ENCODE data around the gene MEX3D.
A peak's percentile ranks its signal among the peaks of the same experiment; 100 is the strongest.

MEX3D gene

DNA sequence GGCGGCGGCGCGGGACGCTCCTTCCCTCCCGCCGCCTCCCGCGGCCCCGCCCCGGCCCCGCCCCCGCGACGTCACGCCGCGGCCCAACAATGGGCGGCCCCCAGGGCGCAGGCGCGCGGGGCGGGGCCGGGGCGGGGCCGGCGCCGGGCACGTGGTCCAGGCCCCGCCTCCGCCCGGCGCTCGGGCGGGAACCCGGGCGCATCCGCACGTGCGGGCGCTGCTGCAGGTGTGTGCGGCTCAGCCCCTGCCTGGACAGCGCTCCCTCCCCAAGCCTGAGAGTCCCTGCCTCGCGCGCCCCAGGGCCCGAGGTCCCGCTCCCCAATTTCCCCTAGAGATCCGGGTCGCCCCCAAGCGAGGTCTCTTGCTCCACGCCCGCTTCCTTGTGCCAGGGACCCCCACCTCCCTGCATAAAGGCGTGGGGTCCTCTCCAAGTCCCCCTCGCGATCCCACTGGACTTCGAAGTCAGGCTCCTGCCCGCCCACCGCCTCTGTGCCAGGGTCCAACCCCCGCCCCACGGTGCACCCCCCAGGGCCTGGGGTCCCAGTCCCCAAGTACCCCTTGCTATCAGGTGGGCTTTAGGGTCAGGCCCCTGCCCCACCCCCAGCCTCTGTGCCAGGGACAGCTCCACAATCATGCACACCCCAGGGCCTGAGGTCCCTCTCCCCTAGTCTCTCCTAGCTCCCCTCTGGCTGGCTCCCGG is at the start of gene MEX3D:
Gene MEX3D (minus strand): TSS at position 6 of the 700 bp plus-strand sequence. CDS start 267 bp downstream, outside the sequence.
- TF ChIP-seq FOXP2 (optimal IDR thresholded peaks at IDR 0.05; ENCODE audit: control extremely low read depth, extremely low read length, insufficient read depth) (no peak), POLR2AphosphoS5 (IDR thresholded peaks at IDR 0.05; ENCODE audit: borderline replicate concordance, low read depth, low read length) (peak; percentile 60; the same call in 1 of the 2 replicates), EZH2 (IDR thresholded peaks at IDR 0.05) (no peak)
- H3K27ac ChIP-seq, result peak within 1 kb of the TSS; percentile 42; the same call in 1 of the 2 replicates
- H3K9me3 ChIP-seq (ENCODE audit: low read depth, low read length), result no peaks in the 10 kb centered on the region
- H3K36me3 ChIP-seq (ENCODE audit: insufficient read depth, low read length), result peaks cover 3% of the 10 kb centered on the region; the same call in 1 of the 2 replicates
- H3K9ac ChIP-seq (ENCODE audit: insufficient read length), result peak within 1 kb of the TSS; percentile 89
- H3K4me3 ChIP-seq, result peak within 1 kb of the TSS; percentile 90
- no peak for DNase-seq (ENCODE audit: low read depth, low spot score)

GRCh38 chr19:1616875-1617274 is 48.8 kb upstream of the MEX3D start:
- peaks cover 93% of the 10 kb centered on the region for H3K36me3 ChIP-seq (ENCODE audit: insufficient read depth, low read length)
- no peaks in the 10 kb centered on the region for H3K9me3 ChIP-seq (ENCODE audit: low read depth, low read length)
- no peak overlapping the region for H3K9ac ChIP-seq (ENCODE audit: insufficient read length)
- peak overlapping the region; percentile 60 for H3K27ac ChIP-seq
- DNase-seq (ENCODE audit: low read depth, low spot score), result no peak
- no peak for TF ChIP-seq FOXP2 (optimal IDR thresholded peaks at IDR 0.05; ENCODE audit: control extremely low read depth, extremely low read length, insufficient read depth)
- no peak for TF ChIP-seq POLR2AphosphoS5 (IDR thresholded peaks at IDR 0.05; ENCODE audit: borderline replicate concordance, low read depth, low read length)
- TF ChIP-seq EZH2 (IDR thresholded peaks at IDR 0.05), result no peak
- H3K4me3 ChIP-seq, result no peak overlapping the region

- H3K9me3 ChIP-seq (ENCODE audit: low read depth, low read length), result no peaks in the 10 kb centered on the region
- peaks cover 92% of the 10 kb centered on the region for H3K36me3 ChIP-seq (ENCODE audit: insufficient read depth, low read length)
- TF ChIP-seq POLR2AphosphoS5 (IDR thresholded peaks at IDR 0.05; ENCODE audit: borderline replicate concordance, low read depth, low read length), result no peak
- no peak for TF ChIP-seq EZH2 (IDR thresholded peaks at IDR 0.05)
- no peak overlapping the region for H3K9ac ChIP-seq (ENCODE audit: insufficient read length)
- DNase-seq (ENCODE audit: low read depth, low spot score), result no peak
- peak overlapping the region; percentile 60 for H3K27ac ChIP-seq
- H3K4me3 ChIP-seq, result no peak overlapping the region
These were observed 48.3 kb upstream of the MEX3D start for GRCh38 chr19:1616396-1616795.

DNA sequence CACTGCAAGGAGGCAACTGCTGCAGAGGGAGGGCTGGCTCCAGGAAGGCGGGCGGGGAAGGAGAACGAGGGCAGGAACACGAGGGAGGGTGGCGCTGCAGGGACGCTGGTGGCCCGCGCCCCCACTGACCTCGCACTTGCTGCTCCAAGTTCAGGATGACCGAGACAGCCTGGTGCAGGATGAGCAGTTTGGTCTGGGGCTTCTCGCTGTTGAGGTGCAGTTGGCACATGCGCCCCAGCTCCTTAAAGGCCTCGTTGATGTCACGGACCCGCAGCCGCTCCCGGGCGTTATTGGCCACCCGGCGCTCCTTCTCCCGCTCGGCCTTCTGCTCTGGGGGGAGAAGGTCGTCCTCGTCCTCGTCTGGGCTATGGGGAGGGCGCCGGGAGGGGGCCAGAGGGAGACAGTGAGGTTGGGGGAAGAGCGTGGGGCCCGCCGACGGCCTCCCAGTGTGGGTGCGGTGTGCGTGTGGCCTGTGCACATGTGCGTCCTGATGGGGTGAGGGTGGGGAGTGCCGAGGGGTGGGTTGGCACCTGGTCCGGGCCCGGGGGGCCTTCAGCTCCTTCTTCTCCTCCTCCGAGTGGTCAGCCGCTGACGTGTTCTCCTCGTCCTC is 47.1 kb upstream of the MEX3D start:
- DNase-seq (ENCODE audit: low read depth, low spot score), result no peak
- TF ChIP-seq POLR2AphosphoS5 (IDR thresholded peaks at IDR 0.05; ENCODE audit: borderline replicate concordance, low read depth, low read length) (no peak), EZH2 (IDR thresholded peaks at IDR 0.05) (no peak), FOXP2 (optimal IDR thresholded peaks at IDR 0.05; ENCODE audit: control extremely low read depth, extremely low read length, insufficient read depth) (no peak)
- Histone ChIP-seq H3K36me3 (ENCODE audit: insufficient read depth, low read length) (peaks cover 91% of the 10 kb centered on the region), H3K9me3 (ENCODE audit: low read depth, low read length) (no peaks in the 10 kb centered on the region), H3K9ac (ENCODE audit: insufficient read length) (no peak overlapping the region), H3K4me3 (no peak overlapping the region), H3K27ac (no peak overlapping the region)

DNA sequence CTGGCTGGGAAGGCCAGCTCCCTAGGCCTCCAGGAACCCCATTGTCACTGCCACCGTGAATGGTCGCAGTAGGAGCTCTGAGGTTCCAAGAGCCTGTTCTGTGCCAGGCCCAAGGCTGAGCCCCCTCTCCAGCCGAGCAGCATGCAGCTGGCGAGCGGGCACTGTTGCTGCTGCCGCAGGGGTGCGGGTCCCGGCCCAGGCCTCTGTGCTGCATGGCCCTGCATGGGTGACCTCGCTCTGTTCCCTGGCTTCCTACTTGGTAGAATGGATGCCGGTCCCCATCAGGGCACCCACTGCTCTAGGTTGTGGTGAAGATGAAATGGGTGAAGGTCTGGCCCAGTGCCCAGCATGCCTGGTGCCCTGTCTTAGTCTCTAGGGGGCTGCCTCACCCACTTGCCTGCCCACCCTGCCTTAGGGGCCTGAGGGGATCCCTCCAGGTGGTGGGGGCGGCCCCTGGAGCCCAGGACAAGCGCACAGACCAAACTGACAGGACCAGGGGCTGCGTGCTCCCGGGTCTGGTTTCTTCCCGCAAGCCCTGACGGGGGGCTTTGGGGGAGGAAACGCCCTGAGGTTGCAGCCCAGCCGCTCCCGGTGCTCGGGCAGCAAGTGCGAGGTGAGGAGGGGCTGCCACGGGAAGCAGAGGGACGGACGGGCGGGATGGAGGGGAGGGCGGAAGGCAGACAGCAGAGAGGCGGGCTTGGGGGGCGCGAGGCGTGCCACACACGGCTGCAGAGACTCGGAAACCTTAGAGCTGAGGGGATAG is 45.9 kb upstream of the MEX3D start:
- H3K36me3 ChIP-seq (ENCODE audit: insufficient read depth, low read length), result peaks cover 86% of the 10 kb centered on the region
- no peak for DNase-seq (ENCODE audit: low read depth, low spot score)
- no peak overlapping the region for H3K9ac ChIP-seq (ENCODE audit: insufficient read length)
- no peak overlapping the region for H3K27ac ChIP-seq
- no peak overlapping the region for H3K4me3 ChIP-seq
- TF ChIP-seq POLR2AphosphoS5 (IDR thresholded peaks at IDR 0.05; ENCODE audit: borderline replicate concordance, low read depth, low read length) (no peak), FOXP2 (optimal IDR thresholded peaks at IDR 0.05; ENCODE audit: control extremely low read depth, extremely low read length, insufficient read depth) (no peak), EZH2 (IDR thresholded peaks at IDR 0.05) (no peak)
- H3K9me3 ChIP-seq (ENCODE audit: low read depth, low read length), result no peaks in the 10 kb centered on the region

DNA sequence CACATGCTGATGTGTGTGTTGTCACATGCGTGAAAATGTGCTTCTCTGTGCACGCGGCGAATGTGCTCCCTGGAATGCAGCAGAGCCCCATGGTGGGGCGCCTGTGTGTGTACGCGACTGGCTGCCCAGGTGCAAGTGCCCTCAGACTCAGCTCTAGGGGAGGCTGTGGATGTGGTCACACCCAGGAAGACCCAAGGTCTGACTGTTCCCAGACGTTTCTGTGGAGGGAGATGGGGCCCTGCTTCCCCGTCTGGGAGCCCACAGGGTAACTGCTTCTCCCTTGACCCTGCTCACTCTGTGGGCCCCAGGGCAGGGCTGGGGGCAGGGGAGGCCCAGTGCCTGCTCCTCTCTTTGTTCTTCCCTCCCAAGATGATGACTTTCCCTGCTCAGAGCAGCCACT is 45.0 kb upstream of the MEX3D start:
- H3K4me3 ChIP-seq, result no peak overlapping the region
- DNase-seq (ENCODE audit: low read depth, low spot score), result no peak
- no peaks in the 10 kb centered on the region for H3K9me3 ChIP-seq (ENCODE audit: low read depth, low read length)
- no peak overlapping the region for H3K27ac ChIP-seq
- H3K9ac ChIP-seq (ENCODE audit: insufficient read length), result no peak overlapping the region
- peaks cover 79% of the 10 kb centered on the region for H3K36me3 ChIP-seq (ENCODE audit: insufficient read depth, low read length)
- TF ChIP-seq FOXP2 (optimal IDR thresholded peaks at IDR 0.05; ENCODE audit: control extremely low read depth, extremely low read length, insufficient read depth) (no peak), EZH2 (IDR thresholded peaks at IDR 0.05) (no peak), POLR2AphosphoS5 (IDR thresholded peaks at IDR 0.05; ENCODE audit: borderline replicate concordance, low read depth, low read length) (no peak)

DNA sequence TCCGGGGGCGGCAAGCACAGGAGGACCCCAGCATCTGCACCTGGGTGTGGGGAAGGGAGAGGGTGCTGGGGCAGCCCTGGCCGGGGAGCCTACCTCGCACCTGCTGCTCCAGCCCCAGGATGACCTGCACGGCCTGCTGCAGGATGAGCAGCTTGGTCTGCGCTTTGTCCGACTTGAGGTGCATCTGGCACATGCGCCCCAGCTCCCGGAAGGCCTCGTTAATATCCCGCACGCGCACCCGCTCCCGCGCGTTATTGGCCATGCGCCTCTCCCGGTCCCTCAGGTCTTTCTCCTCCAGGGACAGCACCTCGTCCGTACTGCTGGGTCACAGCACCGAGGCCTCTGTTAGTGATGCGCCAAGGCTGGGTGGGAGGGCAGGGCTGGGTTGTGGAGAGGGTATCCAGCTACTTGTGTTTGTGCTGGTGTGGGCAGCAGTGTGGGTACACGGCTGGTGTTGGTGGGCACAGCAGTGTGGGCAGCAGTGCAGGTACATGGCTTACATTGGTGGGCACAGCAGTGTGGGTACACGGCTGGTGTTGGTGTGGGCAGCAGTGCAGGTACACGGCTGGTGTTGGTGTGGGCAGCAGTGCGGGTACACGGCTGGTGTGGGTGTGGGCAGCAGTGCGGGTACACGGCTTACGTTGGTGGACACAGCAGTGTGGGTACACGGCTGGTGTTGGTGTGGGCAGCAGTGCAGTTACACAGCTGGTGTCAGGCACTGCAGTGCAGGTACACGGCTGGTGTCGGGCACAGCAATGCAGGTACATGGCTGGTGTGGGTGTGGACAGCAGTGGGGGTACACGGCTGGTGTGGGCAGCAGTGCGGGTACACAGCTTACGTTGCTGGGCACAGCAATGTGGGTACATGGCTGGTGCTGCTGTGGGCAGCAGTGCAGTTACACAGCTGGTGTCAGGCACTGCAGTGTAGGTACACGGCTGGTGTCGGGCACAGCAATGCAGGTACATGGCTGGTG is 44.3 kb upstream of the MEX3D start:
- Histone ChIP-seq H3K9ac (ENCODE audit: insufficient read length) (no peak overlapping the region), H3K36me3 (ENCODE audit: insufficient read depth, low read length) (peaks cover 72% of the 10 kb centered on the region)
- no peak for DNase-seq (ENCODE audit: low read depth, low spot score)

More for the DNA sequence above, 44.3 kb upstream of the MEX3D start:
- H3K9me3 ChIP-seq (ENCODE audit: low read depth, low read length), result no peaks in the 10 kb centered on the region
- H3K27ac ChIP-seq, result no peak overlapping the region
- TF ChIP-seq EZH2 (IDR thresholded peaks at IDR 0.05) (no peak), FOXP2 (optimal IDR thresholded peaks at IDR 0.05; ENCODE audit: control extremely low read depth, extremely low read length, insufficient read depth) (no peak), POLR2AphosphoS5 (IDR thresholded peaks at IDR 0.05; ENCODE audit: borderline replicate concordance, low read depth, low read length) (no peak; the same call in 1 of the 2 replicates)
- H3K4me3 ChIP-seq, result no peak overlapping the region
